H1 (cell line): ENCODE data around the gene CTSK. TPM values are rescaled to one million over a fixed set of nuclear protein-coding genes. Genes with fewer than 3 reads are reported as not detected.

Experiments
- CTCF ChIA-PET: fragments of 300-600 bp; sonication (Branson Sonifier 250); formaldehyde crosslinking; loops from one replicate; lab custom pipeline; 2021; ENCODE audit not compliant: partially characterized antibody; lab: Charles Lee
- POLR2A ChIA-PET: fragments of 300-600 bp; sonication (Branson Sonifier 250); formaldehyde crosslinking; loops from one replicate; lab custom pipeline; 2021; ENCODE audit warnings: inconsistent platforms; ENCODE audit not compliant: partially characterized antibody; lab: Charles Lee
- DNase-seq, 2 experiments: peaks; one replicate each; pipeline versions ENCODE4 v3.0.0 to v3.0.0-alpha.2; 2010 to 2022; ENCODE audit warnings: low spot score in 2 of 2, low read depth in 1 of 2, mixed read lengths in 1 of 2
- FAIRE-seq: peaks from 2 replicates; lab custom pipeline; 2011; peaks lifted over from hg19 to GRCh38; lab: Jason Lieb, UNC
- H2AFZ ChIP-seq: 2 replicates; pipeline ENCODE4 v1.8.1; 2012; ENCODE audit warnings: low read length, inconsistent platforms
- H2AK5ac ChIP-seq: 2 replicates; pipeline ENCODE4 v1.6.1; 2013; ENCODE audit warnings: low read depth, low read length
- H2BK120ac ChIP-seq: replicated peaks from 2 replicates; pipeline ENCODE3; 2013; ENCODE audit warnings: low read depth, low read length, inconsistent platforms
- H2BK12ac ChIP-seq: 2 replicates; pipeline ENCODE4 v1.6.1; 2013; ENCODE audit warnings: low read depth, low read length
- H2BK15ac ChIP-seq: 2 replicates; pipeline ENCODE4 v1.6.1; 2013; ENCODE audit warnings: low read length
- H2BK20ac ChIP-seq: 2 replicates; pipeline ENCODE4 v1.6.1; 2013; ENCODE audit warnings: low read length
- H2BK5ac ChIP-seq: 2 replicates; pipeline ENCODE4 v1.6.1; 2013; ENCODE audit warnings: low read depth, low read length
- H3K14ac ChIP-seq: 2 replicates; pipeline ENCODE4 v1.6.1; 2013; ENCODE audit warnings: inconsistent platforms; ENCODE audit not compliant: insufficient read length
- H3K18ac ChIP-seq: 2 replicates; pipeline ENCODE4 v1.6.1; 2013; ENCODE audit warnings: low read length; ENCODE audit errors: extremely low read depth
- H3K23ac ChIP-seq: 2 replicates; pipeline ENCODE4 v1.6.1; 2013; ENCODE audit warnings: inconsistent platforms; ENCODE audit not compliant: insufficient read length
- H3K23me2 ChIP-seq: 2 replicates; pipeline ENCODE4 v1.6.1; 2013; ENCODE audit warnings: low read depth, low read length
- H3K27ac ChIP-seq: 2 replicates; pipeline ENCODE4 v1.6.1; 2011; ENCODE audit warnings: low read depth, low read length, inconsistent platforms
- H3K27me3 ChIP-seq, 4 experiments: replicated peaks in 1 of 4; 1 replicate in 1 of 4; 2 replicates in 3 of 4; pipeline versions ENCODE4 v1.6.1 to v1.8.1; 2011 to 2013; ENCODE audit warnings: low read length in 3 of 4, mild to moderate bottlenecking in 3 of 4, inconsistent platforms in 2 of 4, mixed read lengths in 2 of 4, moderate library complexity in 1 of 4; ENCODE audit not compliant: control insufficient read depth in 3 of 4, insufficient read depth in 3 of 4; ENCODE audit errors: extremely low read depth in 1 of 4
- H3K36me3 ChIP-seq, 4 experiments: 2 replicates each; pipeline versions ENCODE4 v1.6.1 to v1.8.1; 2011 to 2013; ENCODE audit warnings: mild to moderate bottlenecking in 4 of 4, low read length in 3 of 4, moderate library complexity in 2 of 4, control low read depth in 1 of 4, inconsistent platforms in 1 of 4; ENCODE audit not compliant: insufficient read depth in 4 of 4, control insufficient read depth in 2 of 4
- H3K4ac ChIP-seq: replicated peaks from 2 replicates; pipeline ENCODE3; 2013; ENCODE audit warnings: low read length, low read depth, mixed read lengths, inconsistent platforms; ENCODE audit not compliant: insufficient read length
- H3K4me1 ChIP-seq, 4 experiments: replicated peaks in 1 of 4; 1 replicate in 1 of 4; 2 replicates in 3 of 4; pipeline versions ENCODE4 v1.6.1 to v1.8.1; 2011 to 2013; ENCODE audit warnings: low read length in 3 of 4, inconsistent platforms in 2 of 4, mixed read lengths in 1 of 4; ENCODE audit not compliant: insufficient read depth in 4 of 4, control insufficient read depth in 3 of 4
- H3K4me2 ChIP-seq, 2 experiments: 2 replicates each; pipeline versions ENCODE4 v1.6.1 to v1.8.1; 2011 to 2013; ENCODE audit warnings: low read depth in 2 of 2, low read length in 2 of 2, control low read depth in 1 of 2, inconsistent platforms in 1 of 2, mild to moderate bottlenecking in 1 of 2; ENCODE audit not compliant: insufficient read depth in 1 of 2
- H3K4me3 ChIP-seq, 4 experiments: fragments of 200-600, 300-600 bp in 1 of 4; sonication (generic), shearing (Covaris generic), sonication (Bioruptor Twin) in 1 of 4; 2 replicates each; pipeline versions ENCODE4 v1.5.1 to v1.8.1; 2011 to 2016; ENCODE audit warnings: low read length in 4 of 4, low read depth in 3 of 4, control low read depth in 2 of 4, inconsistent platforms in 2 of 4, mild to moderate bottlenecking in 2 of 4, mixed read lengths in 1 of 4, moderate library complexity in 1 of 4; ENCODE audit not compliant: insufficient read depth in 2 of 4; ENCODE audit errors: extremely low read depth in 1 of 4
- H3K56ac ChIP-seq: replicated peaks from 2 replicates; pipeline ENCODE3; 2013; ENCODE audit warnings: low read depth, mild to moderate bottlenecking, mixed read lengths, low read length, inconsistent platforms; ENCODE audit not compliant: insufficient read length
- H3K79me1 ChIP-seq: 2 replicates; pipeline ENCODE4 v1.6.1; 2013; ENCODE audit warnings: low read depth, low read length, control low read depth
- H3K79me2 ChIP-seq, 2 experiments: 2 replicates each; pipeline versions ENCODE4 v1.6.1 to v1.8.1; 2012 to 2013; ENCODE audit warnings: low read length in 2 of 2, mild to moderate bottlenecking in 2 of 2, inconsistent platforms in 1 of 2; ENCODE audit not compliant: insufficient read depth in 2 of 2, control insufficient read depth in 1 of 2
- H3K9ac ChIP-seq, 4 experiments: replicated peaks in 1 of 4; 1 replicate in 1 of 4; 2 replicates in 3 of 4; pipeline versions ENCODE4 v1.6.1 to v1.8.1; 2011 to 2013; ENCODE audit warnings: low read depth in 3 of 4, low read length in 3 of 4, control low read depth in 2 of 4, mild to moderate bottlenecking in 2 of 4, moderate library complexity in 2 of 4, inconsistent platforms in 1 of 4; ENCODE audit errors: extremely low read depth in 1 of 4
- H3K9me3 ChIP-seq, 2 experiments: 2 replicates each; pipeline versions ENCODE4 v1.6.1 to v1.8.1; 2012 to 2013; ENCODE audit warnings: mild to moderate bottlenecking in 2 of 2, moderate library complexity in 2 of 2, control low read depth in 1 of 2, inconsistent platforms in 1 of 2, low read depth in 1 of 2, low read length in 1 of 2, mixed read lengths in 1 of 2; ENCODE audit not compliant: insufficient read depth in 2 of 2
- H4K20me1 ChIP-seq, 2 experiments: replicated peaks in 1 of 2; 2 replicates each; pipeline versions ENCODE3 to v1.8.1; 2011 to 2013; ENCODE audit warnings: inconsistent platforms in 2 of 2, low read length in 2 of 2, mild to moderate bottlenecking in 1 of 2; ENCODE audit not compliant: insufficient read depth in 2 of 2, control insufficient read depth in 1 of 2
- H4K5ac ChIP-seq: 2 replicates; pipeline ENCODE4 v1.6.1; 2013; ENCODE audit warnings: low read length, low read depth, mixed read lengths, inconsistent platforms; ENCODE audit not compliant: insufficient read length
- H4K8ac ChIP-seq: 2 replicates; pipeline ENCODE4 v1.8.0; 2013; ENCODE audit warnings: mild to moderate bottlenecking, moderate library complexity, low read length, inconsistent platforms; ENCODE audit not compliant: insufficient read depth; ENCODE audit errors: extremely low read depth
- H4K91ac ChIP-seq: replicated peaks from 2 replicates; pipeline ENCODE3; 2013; ENCODE audit warnings: low read length, mixed read lengths, inconsistent platforms; ENCODE audit not compliant: insufficient read length
- CEBPB ChIP-seq: IDR thresholded peaks from 2 replicates; pipeline ENCODE4 v1.6.1; 2012; ENCODE audit warnings: low read depth, low read length
- PHF8 ChIP-seq: fragments of 200-600 bp; sonication (generic); conservative IDR thresholded peaks from 2 replicates; pipeline ENCODE4 v1.7.1; 2012; ENCODE audit warnings: low read depth, mild to moderate bottlenecking, inconsistent platforms, low read length, moderate library complexity
- WGBS, 2 experiments: shearing (Covaris generic) in 1 of 2; methylation state at CpG; one replicate each; pipeline versions ENCODE4 v1.1.6 to v1.1.7; 2013 to 2015; ENCODE audit warnings: low lambda C conversion rate in 2 of 2, mixed read lengths in 2 of 2, inconsistent platforms in 1 of 2, low coverage in 1 of 2, missing lambda C conversion rate in 1 of 2; ENCODE audit not compliant: insufficient replicate concordance in 2 of 2, insufficient coverage in 1 of 2, insufficient read length in 1 of 2; ENCODE audit errors: extremely low coverage in 1 of 2, missing lambda C conversion rate in 1 of 2; 5-methylcytosine and 5-hydroxymethylcytosine counted together
- long read RNA-seq, 2 experiments: library from RNA in 1 of 2; library from capped mRNA in 1 of 2; stranded (forward); transcript quantifications; one replicate each; pipeline ENCODE4 v2.0.0, GENCODE V29; 2021; ENCODE audit warnings: inconsistent platforms in 1 of 2
- polyA minus RNA-seq, 3 experiments: library from RNA; depleted of rRNA, polyadenylated mRNA; stranded (reverse); fragments of >200 nt; gene quantifications; 1 replicate in 2 of 3; 2 replicates in 1 of 3; pipeline ENCODE4 v1.2.3, GENCODE V29; 2011
- polyA plus RNA-seq, 7 experiments: library from polyadenylated mRNA; depleted of rRNA in 3 of 7; stranded (reverse) in 5 of 7; unstranded in 2 of 7; fragments of >200 nt in 5 of 7; fragments of 200-250 nt in 2 of 7; gene quantifications; 1 replicate in 5 of 7; 2 replicates in 1 of 7; 4 replicates in 1 of 7; pipeline versions ENCODE4 v1.2.1 to v1.2.3, GENCODE V29; 2011 to 2013; ENCODE audit warnings: missing spikeins in 2 of 7, mixed read lengths in 2 of 7
- total RNA-seq: library from RNA; stranded (reverse); fragmentation: NEBNext Ultra II Directional; extraction: Animal tissue kit (Norgen Biotek cat#: 25700); gene quantifications from 2 replicates; pipeline ENCODE4 v1.2.1, GENCODE V29; 2021

Gene CTSK
- total RNA-seq (2.7 and 2.8 TPM in 2 replicates), polyA plus RNA-seq (2011; rRNA removed) (2.0 and 4.2 TPM in 2 replicates), polyA minus RNA-seq (2011; rRNA and poly(A)+ RNA removed) (2.2 and 2.5 TPM in 2 replicates)
- 3.0 TPM for polyA plus RNA-seq (2011; cell fraction: cytosol; rRNA removed)
- 4.8 TPM for polyA plus RNA-seq (2011; cell fraction: nucleus; rRNA removed)
- 2.9 to 3.7 TPM (median 3.2 TPM) in 4 replicates for polyA plus RNA-seq (2012, experiment 1 of 2)
- 0.31 TPM for polyA plus RNA-seq (2012, experiment 2 of 2)
- polyA plus RNA-seq (2013, experiment 1 of 2): 3.7 TPM
- 3.4 TPM for polyA plus RNA-seq (2013, experiment 2 of 2)
- polyA minus RNA-seq (2011; cell fraction: cytosol; rRNA and poly(A)+ RNA removed): not detected
- 2.7 TPM for polyA minus RNA-seq (2011; cell fraction: nucleus; rRNA and poly(A)+ RNA removed)
- long read RNA-seq, experiment 1, partial matches to known transcripts: 2 of 4 reads
- long read RNA-seq, experiment 1, other reads (novel, unspliced or antisense): 2 of 4 reads
- long read RNA-seq, experiment 2, partial matches to known transcripts: 0 of 1 reads
- long read RNA-seq, experiment 2, other reads (novel, unspliced or antisense): 0 of 1 reads

- POLR2A ChIA-PET: interaction anchor here (0.6 to 2.6 kb wide), 8 partner anchors 9 to 264 kb away, joined by 3 to 8 read pairs (median 4); partner anchors contain the start of genes GOLPH3L and MCL1
These were observed at the start of gene CTSK for GRCh38 chr1:150808121-150808520. TSS of gene CTSK (minus strand) at chr1:150808260. CDS start at chr1:150806805, 1,455 bp downstream.

More at GRCh38 chr1:150808121-150808520, at the start of gene CTSK:
- H2AK5ac ChIP-seq: no peak within 1 kb of the TSS
- no peaks in the 10 kb centered on the region for H3K79me1 ChIP-seq
- CTCF ChIA-PET: interaction anchor here (1.0 to 3.0 kb wide), 7 partner anchors 9 to 271 kb away, joined by 3 to 9 read pairs (median 4); no protein-coding TSS in a partner anchor
- no peak within 1 kb of the TSS for H3K4me3 ChIP-seq
- no peak within 1 kb of the TSS; the same call in none of the 2 replicates for H2BK12ac ChIP-seq
- peaks cover 0 to 12% (median 6%) of the 10 kb centered on the region in 4 experiments; a peak in 4 of 7 replicates for H3K4me1 ChIP-seq
- H4K20me1 ChIP-seq: no peaks in the 10 kb centered on the region
- peaks cover 7 to 21% (median 8%) of the 10 kb centered on the region in 4 experiments; a peak in 7 of 8 replicates for H3K36me3 ChIP-seq
- H3K56ac ChIP-seq: no peak within 1 kb of the TSS
- H3K4ac ChIP-seq: no peak within 1 kb of the TSS
- H4K91ac ChIP-seq: no peak within 1 kb of the TSS
- H4K8ac ChIP-seq: no peak within 1 kb of the TSS
- no peak within 1 kb of the TSS for H3K18ac ChIP-seq
- no peaks in the 10 kb centered on the region for H3K9me3 ChIP-seq
- no peak within 1 kb of the TSS for H3K27ac ChIP-seq
- H2BK120ac ChIP-seq: no peak within 1 kb of the TSS
- no peak for FAIRE-seq
- H4K5ac ChIP-seq: no peak within 1 kb of the TSS
- no peak within 1 kb of the TSS for H3K9ac ChIP-seq
- H3K14ac ChIP-seq: no peak within 1 kb of the TSS
- H3K79me2 ChIP-seq: no peaks in the 10 kb centered on the region
- no peak within 1 kb of the TSS for H2AFZ ChIP-seq
- no peaks in the 10 kb centered on the region; a peak in 1 of 7 replicates for H3K27me3 ChIP-seq
- peaks cover 2% of the 10 kb centered on the region; the same call in 1 of the 2 replicates for H3K23me2 ChIP-seq
- WGBS, 2 experiments: 83% methylated on average over 7 of the region's 7 CpGs; no CpG with 5 or more reads in 1 of the 2 experiments
- H3K4me2 ChIP-seq: peak within 1 kb of the TSS; percentile 7 to 34; a peak in 1 of 4 replicates
- no peak within 1 kb of the TSS for H2BK15ac ChIP-seq
- no peak within 1 kb of the TSS for H2BK20ac ChIP-seq
- TF ChIP-seq PHF8: no peak
- TF ChIP-seq CEBPB: no peak
- TF ChIP-seq, all 59 proteins: peak for 0
- no peak for DNase-seq
- Histone ChIP-seq H3K23ac (no peak within 1 kb of the TSS), H2BK5ac (no peak within 1 kb of the TSS)
